ENCODE results near the gene JARID2. TPM values are rescaled to one million over a fixed set of nuclear protein-coding genes. Genes with fewer than 3 reads are reported as not detected.
A peak's percentile ranks its signal among the peaks of the same experiment; 100 is the strongest.

JARID2 gene
- total and polyA plus RNA-seq, 9 of the 15 experiments (the other 6 are each of a cell fraction or from before 2014, with no cell fraction given) = 5.0 to 29.0 (median 15.6) TPM

DNA sequence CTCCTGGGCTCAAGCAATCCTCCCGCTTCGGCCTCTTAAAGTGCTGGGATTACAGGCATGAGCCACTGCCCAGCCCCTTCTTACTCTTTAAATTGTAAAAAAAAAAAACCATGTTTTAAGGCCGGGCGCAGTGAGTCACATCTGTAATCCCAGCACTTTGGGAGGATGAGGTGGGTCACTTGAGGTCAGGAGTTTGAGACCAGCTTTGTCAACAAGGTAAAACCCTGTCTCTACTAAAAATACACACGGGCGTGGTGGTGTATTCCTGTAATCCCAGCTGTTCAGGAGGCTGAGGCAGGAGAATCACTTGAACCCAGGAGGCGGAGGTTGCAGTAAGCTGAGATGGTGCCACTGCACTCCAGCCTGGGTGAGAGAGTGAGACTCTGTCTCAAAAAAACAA, 43.6 kb downstream of the JARID2 start (continued):
- TF ChIP-seq FOXA3 (CRISPR knock-in tag; conservative IDR thresholded peaks at IDR 0.05 in 1 of 2, IDR thresholded peaks at IDR 0.05 in 1 of 2) (peak; percentile 56 to 98; a peak in 3 of 4 replicates), EP300 (IDR thresholded peaks at IDR 0.05; ENCODE audit: low read length) (peak; percentile 28; the same call in 1 of the 2 replicates), ADNP (tag; IDR thresholded peaks at IDR 0.05) (0 out of 2 replicates have a peak, but pooled peaks have one; percentile 47), POLR2AphosphoS5 (IDR thresholded peaks at IDR 0.05; ENCODE audit: control insufficient read depth, insufficient read depth, low read depth, low read length) (0 out of 2 replicates have a peak, but pooled peaks have one; percentile 16), SMARCE1 (IDR thresholded peaks at IDR 0.05) (peak; percentile 61), TBL1XR1 (IDR thresholded peaks at IDR 0.05; ENCODE audit: low read length in 2 of 2) (0 out of 4 replicates have a peak, but pooled peaks of 1 of the 2 experiments have one; percentile 57), NBN (IDR thresholded peaks at IDR 0.05; ENCODE audit: low read depth) (0 out of 2 replicates have a peak, but pooled peaks have one; percentile 20), SMARCA4 (IDR thresholded peaks at IDR 0.05) (peak; percentile 40)
- TF ChIP-seq, protein P1, sequence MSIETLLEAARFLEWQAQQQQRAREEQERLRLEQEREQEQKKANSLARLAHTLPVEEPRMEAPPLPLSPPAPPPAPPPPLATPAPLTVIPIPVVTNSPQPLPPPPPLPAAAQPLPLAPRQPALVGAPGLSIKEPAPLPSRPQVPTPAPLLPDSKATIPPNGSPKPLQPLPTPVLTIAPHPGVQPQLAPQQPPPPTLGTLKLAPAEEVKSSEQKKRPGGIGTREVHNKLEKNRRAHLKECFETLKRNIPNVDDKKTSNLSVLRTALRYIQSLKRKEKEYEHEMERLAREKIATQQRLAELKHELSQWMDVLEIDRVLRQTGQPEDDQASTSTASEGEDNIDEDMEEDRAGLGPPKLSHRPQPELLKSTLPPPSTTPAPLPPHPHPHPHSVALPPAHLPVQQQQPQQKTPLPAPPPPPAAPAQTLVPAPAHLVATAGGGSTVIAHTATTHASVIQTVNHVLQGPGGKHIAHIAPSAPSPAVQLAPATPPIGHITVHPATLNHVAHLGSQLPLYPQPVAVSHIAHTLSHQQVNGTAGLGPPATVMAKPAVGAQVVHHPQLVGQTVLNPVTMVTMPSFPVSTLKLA (conservative IDR thresholded peaks at IDR 0.05) = peak in 1 of 2 experiments; percentile 33; a peak in 1 of 4 replicates

Measured in K562 (cell line).